SKM-1 (cell line): Measurements from ENCODE around the gene FOXD4L6.
"Not testable (repeated sequence)": the region's sequence is repeated elsewhere in the genome, so short reads cannot be mapped to it uniquely, and the experiment has no call there.

Experiments used
- DNase-seq: peaks from one replicate; lab custom pipeline; 2025; ENCODE audit not compliant: unreplicated experiment; lab: John Stamatoyannopoulos, UW

FOXD4L6 gene

GRCh38 chr9:41104542-41104941, 23.9 kb downstream of the FOXD4L6 start:
- not testable (repeated sequence) for DNase-seq

GRCh38 chr9:41100508-41100907, 28.0 kb downstream of the FOXD4L6 start:
- not testable (repeated sequence) for DNase-seq

GRCh38 chr9:41098759-41099158, 29.7 kb downstream of the FOXD4L6 start:
- not testable (repeated sequence) for DNase-seq

- not testable (repeated sequence) for DNase-seq
These were observed 33.4 kb downstream of the FOXD4L6 start for GRCh38 chr9:41095060-41095459.

- not testable (repeated sequence) for DNase-seq
These were observed 34.3 kb downstream of the FOXD4L6 start for GRCh38 chr9:41094010-41094773.

- not testable (repeated sequence) for DNase-seq
These were observed 37.6 kb downstream of the FOXD4L6 start for GRCh38 chr9:41090922-41091321.

GRCh38 chr9:41090386-41090785, 38.1 kb downstream of the FOXD4L6 start:
- DNase-seq = not testable (repeated sequence)

GRCh38 chr9:41088450-41089059, 39.9 kb downstream of the FOXD4L6 start:
- DNase-seq = not testable (repeated sequence)

GRCh38 chr9:41087929-41088328, 40.6 kb downstream of the FOXD4L6 start:
- not testable (repeated sequence) for DNase-seq

GRCh38 chr9:41087157-41087780, 41.2 kb downstream of the FOXD4L6 start:
- DNase-seq = not testable (repeated sequence)

GRCh38 chr9:41086685-41087084, 41.8 kb downstream of the FOXD4L6 start:
- not testable (repeated sequence) for DNase-seq

GRCh38 chr9:41086215-41086614, 42.3 kb downstream of the FOXD4L6 start:
- DNase-seq = not testable (repeated sequence)

GRCh38 chr9:41082358-41082757, 46.1 kb downstream of the FOXD4L6 start:
- DNase-seq = not testable (repeated sequence)

GRCh38 chr9:41079464-41079863, 49.0 kb downstream of the FOXD4L6 start:
- not testable (repeated sequence) for DNase-seq

- DNase-seq = not testable (repeated sequence)
These were observed 50.9 kb downstream of the FOXD4L6 start for GRCh38 chr9:41077586-41077985.
